Ecto neural progenitor cell (in vitro differentiated cells): ENCODE data around the gene NOPCHAP1.
"Not testable (repeated sequence)": the region's sequence is repeated elsewhere in the genome, so short reads cannot be mapped to it uniquely, and the experiment has no call there.

ENCODE experiments used
- DNase-seq: peaks from one replicate; pipeline ENCODE4 v3.0.0-alpha.2; 2018; ENCODE audit warnings: low spot score

Gene NOPCHAP1, protein sequence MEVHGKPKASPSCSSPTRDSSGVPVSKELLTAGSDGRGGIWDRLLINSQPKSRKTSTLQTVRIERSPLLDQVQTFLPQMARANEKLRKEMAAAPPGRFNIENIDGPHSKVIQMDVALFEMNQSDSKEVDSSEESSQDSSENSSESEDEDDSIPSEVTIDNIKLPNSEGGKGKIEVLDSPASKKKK

DNA sequence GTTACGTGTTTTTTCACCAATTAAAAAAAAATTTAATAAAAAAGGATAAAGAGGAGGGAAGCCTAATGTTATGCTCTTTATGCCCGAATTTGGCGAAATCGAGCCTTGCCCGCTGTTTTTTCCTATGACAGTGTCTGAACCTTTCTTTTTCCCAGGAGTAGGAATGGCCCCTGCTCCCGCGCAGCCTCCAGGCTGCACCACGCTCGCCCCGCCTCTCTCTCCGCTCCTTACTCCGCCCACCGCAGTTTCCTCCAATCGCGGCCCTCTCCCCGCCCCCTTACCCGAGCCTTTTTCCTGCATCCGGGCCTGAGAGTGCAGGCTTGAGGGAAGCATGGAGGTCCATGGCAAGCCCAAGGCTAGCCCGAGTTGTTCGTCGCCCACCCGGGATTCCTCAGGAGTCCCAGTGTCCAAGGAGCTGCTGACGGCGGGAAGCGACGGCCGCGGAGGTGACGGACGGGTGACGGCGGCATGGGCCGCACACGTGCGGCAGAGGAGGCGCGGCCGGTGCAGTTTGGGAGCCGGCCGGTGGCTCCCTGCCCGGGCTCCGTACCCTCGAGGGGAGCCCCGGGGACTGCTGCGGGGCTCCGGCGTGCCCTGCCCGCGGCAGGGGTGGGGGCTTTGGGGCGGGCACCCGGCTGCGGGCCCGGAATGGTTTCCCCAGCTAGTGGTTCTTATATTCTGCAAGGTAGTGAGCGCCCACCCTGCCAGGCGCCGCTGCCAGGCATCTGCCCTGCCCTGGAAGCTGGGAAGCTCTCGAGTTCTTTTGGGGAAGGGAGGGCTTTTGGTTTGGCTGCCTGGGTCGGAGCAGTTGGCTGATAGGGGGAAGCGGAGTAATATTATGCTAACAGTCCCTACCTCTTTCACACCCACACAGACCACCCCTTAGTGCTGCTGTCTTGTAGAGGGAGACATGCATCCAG lies at the start of gene NOPCHAP1:
NOPCHAP1 (plus strand) TSS at position 295 of the 920 bp plus-strand sequence; CDS start at position 332, 37 bp downstream.
- peak; percentile 97 for DNase-seq

DNA sequence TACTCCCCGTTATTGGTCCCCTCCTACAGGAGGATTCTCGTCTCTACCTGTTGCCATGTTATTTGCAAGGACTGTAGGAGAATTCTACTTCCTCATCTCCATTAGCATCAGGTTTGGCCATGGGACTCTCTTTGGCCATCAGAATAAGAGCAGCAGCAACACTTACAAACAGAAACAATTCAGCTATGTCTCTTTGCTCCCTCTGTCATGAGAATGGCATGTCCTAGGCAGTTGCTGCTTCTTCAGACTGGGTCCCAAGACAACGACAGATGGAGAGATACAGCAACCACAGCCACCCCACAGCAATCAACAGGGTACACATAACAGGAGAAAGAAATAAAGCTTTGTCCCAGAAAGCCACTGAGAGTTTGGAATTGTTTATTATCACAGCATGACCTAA lies 47.7 kb upstream of the NOPCHAP1 start:
- no peak for DNase-seq

DNA sequence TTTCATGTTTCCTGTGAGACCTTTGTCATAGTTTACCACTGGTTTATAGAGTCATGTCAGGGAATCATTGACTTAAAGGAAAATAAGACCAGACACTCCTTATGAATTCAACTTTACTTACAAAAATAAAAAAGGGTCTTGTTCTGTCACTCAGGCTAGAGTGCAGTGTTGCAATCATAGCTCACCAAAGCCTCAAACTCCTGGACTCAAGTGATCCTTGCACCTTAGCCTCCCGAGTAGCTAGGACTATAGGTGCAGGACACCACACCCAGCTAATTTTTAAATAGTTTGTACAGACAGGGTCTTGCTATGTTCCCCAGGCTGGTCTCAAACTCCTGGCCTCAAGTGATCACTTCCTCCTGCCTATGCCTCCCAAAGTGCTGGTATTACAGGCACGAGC lies 47.0 kb upstream of the NOPCHAP1 start:
- DNase-seq, result no peak

DNA sequence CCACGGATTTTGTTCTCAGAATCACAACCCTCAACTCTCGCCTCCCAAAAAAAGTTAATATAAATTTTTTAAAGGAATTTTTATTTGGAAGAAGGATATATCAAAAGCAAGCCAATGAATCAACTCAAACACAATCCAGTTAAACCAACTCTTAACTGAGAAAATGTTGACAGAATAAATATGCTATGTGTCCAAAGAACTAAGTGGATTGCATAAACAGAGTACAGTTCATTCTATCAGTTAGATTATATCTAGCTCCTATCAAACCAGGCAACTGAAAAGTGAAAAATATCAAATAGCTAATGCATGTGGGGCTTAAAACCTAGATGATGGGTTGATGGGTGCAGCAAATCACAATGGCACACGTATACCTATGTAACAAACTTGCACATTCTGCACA lies 44.7 kb upstream of the NOPCHAP1 start:
- DNase-seq, result no peak

DNA sequence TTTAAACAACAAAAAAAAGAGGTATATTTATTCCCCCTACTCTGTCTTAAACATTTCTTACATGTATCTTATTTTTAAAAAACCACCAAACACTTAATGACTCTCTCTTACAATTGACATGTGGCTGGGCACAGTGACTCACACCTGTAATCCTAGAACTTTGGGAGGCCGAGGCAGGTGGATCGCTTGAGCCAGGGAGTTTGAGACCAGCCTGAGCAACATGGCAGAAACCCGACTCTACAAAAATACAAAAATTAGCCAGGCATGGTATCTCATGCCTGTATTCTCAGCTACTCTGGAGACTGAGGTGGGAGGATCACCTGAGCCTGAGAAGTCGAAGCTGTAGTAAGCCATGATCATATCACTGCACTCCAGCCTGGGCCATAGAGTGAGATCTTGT lies 44.0 kb upstream of the NOPCHAP1 start:
- DNase-seq, result no peak

DNA sequence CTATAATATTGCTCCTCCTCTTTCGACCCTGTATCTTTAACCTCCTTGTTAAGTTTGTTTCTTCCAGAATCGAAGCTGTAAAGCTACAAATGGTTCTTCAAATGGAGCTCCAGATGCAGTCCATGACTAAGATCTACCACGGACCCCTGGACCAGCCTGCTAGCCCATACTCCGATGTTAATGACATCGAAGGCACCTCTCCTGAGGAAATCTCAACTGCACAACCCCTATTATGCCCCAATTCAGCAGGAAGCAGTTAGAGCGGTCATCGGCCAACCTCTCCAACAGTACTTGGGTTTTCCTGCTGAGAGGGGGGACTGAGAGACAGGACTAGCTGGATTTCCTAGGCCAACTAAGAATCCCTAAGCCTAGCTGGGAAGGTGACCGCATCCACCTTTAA lies 42.7 kb upstream of the NOPCHAP1 start:
- DNase-seq, result not testable (repeated sequence)

DNA sequence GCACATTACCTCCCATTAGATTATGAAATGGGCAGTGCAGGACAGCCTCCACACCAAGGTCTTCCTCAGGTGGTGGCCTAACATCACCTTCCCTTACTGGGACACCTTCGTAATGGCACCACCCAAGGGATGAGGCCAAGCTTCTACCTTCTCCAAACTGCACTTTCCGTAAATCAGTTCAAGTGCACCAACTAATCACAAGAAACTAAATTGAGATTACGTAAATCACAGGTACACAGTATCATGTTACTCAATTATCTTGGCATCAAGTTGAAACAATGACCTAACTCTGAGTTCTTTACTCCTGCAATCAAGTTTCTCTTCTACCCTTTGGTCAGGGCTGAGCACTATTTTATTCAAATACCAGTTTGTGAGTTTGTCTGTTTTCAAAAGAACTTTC lies 41.9 kb upstream of the NOPCHAP1 start:
- DNase-seq, result no peak

DNA sequence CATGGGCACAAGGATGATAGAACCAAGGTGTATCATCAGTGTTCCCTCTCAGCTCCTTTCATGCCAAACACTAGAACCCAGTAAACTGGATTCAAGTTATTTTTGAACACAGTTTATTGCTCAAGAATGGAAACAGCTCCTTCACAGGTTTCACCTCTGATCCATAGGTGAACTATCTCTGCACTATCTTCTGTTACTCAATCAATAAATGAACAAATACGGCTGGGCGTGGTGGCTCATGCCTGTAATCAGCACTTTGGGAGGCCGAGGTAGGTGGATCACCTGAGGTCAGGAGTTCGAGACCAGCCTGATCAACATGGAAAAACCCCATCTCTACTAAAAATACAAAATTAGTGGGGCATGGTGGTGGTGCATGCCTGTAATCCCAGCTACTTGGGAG lies 37.4 kb upstream of the NOPCHAP1 start:
- not testable (repeated sequence) for DNase-seq

DNA sequence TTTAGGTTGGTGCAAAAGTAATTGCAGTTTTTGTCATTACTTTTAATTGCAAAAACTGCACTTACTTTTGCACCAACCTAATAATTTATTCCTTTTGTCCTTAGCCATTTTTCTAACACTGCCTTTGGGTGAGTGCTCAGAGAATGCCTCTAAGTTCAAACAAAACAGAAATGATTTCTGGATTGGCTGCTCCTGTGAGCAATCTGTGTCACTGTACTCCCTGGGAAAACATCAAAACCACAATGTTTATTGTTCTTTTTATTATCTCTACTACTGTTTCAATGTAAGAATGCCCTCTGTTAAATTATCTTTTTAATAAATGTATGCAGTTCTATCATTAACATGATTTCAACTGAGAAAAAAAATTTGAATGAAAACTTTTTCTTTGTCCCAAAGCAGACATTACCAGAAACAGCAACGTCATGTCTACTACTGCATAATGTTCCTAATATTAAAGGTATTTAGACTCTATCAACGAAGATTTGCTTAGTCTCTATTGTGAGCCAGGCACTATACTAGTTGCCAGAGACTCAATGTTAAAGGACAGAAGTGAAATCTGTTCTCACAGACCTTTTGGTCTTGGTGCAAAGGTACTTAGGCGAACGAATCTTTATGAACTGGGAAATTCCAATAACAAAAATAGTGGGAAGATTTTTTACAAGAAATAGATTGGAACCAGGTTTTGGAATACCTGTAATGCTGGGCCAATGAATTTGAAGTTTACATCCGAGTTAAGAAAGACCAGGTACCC lies 34.2 kb upstream of the NOPCHAP1 start:
- no peak for DNase-seq

DNA sequence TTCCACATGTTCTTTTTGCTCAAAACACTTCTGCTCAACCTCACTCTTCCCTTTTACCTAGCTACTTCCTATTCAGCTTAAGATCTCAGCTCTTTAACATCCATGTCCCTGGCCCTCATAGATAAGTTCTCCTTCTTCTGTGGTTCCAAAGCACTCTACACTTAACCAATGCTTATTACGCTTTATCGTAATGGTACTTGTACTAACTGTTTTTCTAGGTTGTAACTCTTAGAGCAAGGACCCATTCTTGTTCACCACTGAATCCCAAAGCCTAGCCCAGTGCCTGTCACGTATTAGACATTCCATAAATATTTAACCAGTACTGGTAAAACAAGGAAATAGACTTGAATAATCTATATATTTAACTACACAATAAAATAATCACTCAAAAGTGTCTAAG lies 33.3 kb upstream of the NOPCHAP1 start:
- no peak for DNase-seq

DNA sequence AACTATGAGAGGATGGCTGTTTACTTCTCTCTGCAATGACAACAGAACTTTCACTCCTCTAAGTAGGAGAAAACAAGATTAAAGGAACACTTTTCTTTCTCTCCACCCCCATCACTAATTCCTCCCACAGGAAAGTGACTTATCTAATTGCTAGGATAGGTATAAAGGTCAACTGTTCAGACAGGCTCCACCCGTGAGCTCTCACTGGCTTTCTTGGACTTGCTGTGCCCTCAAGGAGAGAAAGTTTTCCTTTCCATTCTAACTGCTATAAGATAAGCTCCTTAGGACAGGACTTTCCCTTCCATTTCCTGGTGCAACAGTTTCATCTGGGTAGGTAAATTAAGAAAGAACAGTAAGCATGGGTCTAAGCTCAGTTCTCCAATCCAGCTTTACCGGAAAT lies 32.8 kb upstream of the NOPCHAP1 start:
- DNase-seq, result no peak

DNA sequence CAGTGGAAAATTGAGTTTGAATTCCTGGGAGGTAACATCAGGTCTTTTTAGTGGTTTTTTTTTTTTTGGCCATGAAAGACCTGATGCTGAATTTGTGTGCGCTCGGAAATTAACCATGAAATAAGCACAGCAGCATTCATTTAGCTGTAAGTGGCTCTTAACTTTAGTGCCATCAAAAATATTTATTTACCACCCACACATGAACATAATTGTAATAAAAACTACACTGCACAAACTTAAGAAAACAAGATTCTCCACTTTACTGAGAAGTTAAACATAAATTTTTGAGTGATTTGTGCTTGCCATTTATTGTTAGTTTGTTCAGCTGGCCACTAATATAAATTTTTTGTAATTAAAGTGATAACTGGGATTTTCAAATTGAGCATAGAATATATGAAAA lies 30.4 kb upstream of the NOPCHAP1 start:
- no peak for DNase-seq

DNA sequence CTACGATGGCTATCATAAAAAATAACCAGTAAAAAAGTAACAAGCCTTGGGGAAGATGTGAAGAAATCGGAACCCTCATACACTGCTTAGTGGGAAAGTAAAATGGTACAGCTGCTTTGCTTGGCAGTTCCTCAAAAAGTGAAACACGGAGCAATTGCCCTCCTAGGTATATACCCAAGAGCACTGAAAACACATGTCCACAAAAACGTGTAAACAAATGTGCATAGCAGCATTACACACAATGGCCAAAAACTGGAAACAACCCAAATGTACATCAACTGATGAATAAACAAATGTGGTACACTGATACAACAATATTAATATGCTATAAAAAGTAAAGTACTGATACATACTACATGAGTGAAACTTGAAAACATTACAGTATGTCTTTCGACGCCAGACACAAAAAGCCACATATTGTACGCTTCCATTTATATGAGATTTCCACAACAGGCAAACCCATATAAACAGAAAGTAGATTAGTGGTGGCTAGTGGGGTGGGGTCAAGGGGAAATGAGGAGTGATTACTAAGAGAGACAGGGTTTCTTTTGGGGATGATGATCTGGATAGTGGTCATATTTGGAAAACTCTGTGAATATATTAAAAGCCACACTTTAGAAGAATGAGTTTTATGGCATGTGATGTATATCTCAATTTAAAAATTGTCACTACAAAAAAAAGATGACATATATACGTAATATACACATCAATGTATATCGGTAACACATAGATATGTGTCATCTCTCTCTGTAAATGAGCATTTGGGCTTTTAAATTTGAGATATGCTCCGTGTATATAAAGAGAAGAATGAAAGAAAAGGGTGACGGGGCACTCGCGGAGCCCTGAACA lies 29.0 kb upstream of the NOPCHAP1 start:
- DNase-seq, result no peak

DNA sequence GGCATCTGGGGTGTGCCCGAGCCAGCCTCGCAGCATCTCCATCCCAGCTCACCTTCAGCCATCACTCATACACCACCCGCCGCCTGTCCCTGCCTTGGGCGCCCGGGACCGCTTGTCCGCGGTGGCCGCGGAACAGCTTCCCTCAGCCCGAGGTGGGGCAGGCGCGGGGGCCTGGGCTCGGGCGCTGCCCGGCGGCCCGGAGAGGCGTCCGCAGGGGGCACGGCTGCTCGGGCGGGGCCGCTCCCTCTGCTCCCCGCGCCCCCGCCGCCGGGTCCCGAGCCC lies 28.5 kb upstream of the NOPCHAP1 start:
- DNase-seq, result no peak

DNA sequence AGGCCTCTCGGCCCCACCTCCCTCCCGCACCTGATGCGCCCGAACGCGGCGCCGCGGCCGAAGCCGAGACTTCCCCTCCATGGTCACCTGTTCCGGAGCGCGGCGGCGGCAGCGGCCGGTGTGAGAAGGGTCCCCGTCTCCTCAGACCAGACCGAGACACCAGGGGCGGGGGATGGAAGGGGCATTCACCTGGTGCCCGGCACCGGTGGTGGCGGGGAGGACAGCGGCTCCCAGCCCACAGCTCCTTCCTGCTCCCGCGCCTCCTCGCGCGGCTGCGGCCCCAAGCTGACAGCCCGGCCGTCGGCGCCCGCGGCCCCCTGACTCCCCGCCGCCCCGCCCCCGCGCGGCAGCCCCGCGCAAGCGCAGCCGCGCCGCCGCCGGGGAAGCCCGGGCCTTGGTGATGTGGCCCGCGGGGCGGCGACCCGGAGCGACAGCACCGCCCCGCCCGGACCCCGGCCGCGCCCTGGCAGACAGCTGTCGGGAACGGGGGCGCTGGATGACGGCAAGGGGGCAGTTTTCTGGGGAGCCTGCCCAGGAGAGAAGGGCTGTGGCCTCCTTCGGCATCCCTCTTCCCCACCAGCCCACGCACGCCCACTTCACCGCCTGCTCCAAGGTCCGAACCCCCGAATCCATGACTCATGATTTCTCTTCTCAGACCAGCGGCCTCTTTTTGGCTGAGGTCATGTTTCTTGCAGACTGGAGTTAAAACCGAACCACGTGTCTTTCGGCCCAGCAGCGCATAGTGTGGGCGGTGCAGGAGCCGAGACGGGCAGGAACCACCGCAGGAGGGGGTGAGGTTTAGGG lies 27.9 kb upstream of the NOPCHAP1 start, which contains the start of gene SLC41A2:
SLC41A2 (minus strand) TSS at position 290 of the 804 bp plus-strand sequence. CDS start 29,763 bp downstream, outside the sequence.
- peak; percentile 89 for DNase-seq

DNA sequence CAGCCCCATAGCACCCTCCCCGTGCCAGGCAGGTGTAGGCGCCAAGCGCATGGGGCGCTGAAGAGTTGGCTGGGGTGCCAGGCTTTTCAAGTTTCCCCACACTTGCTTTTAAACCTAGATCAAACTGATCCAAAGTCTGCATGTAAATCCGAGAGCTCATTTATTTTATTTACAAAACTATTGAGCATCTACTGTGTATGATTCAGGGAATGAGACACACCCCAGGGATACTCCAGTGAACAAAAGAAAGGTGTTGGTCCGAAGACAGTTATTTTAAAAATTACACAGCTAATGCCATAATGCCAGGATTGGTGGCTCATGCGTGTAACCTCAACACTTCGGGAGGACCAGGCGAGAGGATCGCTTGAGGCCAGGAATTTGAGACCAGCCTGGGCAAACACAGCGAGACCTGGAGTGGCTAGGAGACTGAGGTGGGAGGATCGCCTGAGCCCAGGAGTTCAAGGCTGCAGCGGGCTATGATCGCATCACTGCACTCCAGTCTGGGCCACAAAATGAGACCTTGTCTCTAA lies 27.2 kb upstream of the NOPCHAP1 start:
- no peak for DNase-seq

DNA sequence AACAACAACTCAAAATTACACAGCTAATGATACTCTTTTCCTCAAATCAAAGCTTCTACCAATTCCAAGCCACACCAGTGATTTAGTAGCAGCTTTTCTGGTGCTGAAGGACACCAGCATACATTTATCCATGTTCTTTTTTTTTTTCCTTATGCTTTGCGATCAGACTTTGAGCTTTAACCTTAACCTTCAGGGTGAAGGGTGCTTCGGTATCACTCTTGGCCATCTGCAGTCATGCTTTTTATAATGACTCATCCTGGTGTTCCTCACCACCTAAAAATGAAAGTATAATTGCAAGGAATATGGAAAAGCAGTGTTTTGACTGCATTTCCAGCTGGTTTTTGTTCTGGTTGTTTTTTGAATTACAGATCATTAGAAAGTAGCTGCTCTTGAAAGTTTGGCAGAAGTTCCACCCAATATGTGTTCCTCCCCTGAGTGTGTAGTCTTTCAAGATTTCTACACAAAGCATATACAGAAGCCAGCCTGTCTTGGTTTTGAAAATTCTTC lies 26.7 kb upstream of the NOPCHAP1 start:
- DNase-seq, result no peak

DNA sequence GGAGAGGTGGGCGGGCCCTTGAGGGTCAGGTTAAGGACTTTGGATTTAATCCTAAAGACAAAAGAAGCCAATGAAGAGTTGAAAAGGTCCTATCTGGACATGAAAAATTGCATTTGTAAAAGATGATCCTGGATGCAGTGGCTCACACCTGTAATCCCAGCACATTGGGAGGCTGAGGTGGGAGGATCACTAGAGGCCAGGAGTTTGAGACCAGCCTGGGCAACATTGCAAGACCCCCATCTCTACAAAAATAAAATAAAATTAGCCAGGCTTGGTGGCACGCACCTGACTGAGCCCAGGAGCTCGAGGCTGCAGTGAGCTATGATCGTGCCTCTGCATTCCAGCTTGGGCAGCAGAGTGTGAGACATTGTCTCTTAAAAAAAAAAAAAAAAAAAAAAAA lies 25.7 kb upstream of the NOPCHAP1 start:
- no peak for DNase-seq

DNA sequence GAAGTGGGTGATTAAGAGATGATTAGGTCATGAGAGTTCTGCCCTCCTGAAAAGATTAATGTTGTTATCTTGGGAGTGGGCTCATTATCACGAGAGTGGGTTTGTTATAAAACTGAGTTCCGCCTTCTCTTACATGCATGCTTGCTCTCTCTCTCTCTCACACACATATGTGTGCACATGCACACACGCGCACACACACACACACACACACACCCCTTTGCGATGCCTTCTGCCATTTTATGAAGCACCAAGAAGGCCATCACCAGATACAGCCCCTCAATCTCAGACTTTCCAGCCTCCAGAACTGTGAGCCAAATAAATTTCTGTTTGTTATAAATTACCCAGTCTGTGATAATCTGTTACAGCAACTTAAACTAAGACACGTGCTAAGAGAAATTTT lies 22.4 kb upstream of the NOPCHAP1 start:
- no peak for DNase-seq

DNA sequence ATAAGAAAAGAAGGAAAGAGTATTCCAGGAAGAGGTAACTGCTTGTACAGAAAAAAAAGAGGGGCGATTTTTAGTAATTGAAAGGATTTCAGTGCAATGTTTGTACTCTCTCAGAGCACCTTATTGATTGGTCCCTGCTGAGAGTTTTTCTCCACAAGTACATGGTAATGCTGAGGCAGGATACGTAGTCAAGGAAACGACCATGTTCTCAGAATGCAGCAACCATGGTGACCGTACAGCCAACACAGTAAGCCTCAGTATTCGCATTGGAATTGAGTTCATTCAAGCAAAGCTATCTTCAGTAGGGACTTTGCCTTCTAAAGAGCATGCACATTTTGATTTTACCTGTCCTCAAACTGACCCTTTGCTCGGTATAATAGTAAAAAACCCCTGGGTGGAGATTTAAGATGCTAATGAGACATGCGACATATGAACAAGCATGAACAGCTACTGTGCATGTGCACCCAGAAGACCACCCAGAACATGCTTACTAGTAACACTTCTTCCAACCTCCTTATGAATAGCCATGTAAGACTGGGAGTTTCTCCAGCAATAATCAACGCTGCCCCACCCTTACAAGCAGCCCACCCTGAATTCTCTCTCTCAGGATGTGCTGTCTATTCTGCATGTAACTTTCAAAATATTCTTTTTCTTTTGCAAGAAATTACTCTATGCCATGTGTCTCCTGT lies 21.8 kb upstream of the NOPCHAP1 start:
- no peak for DNase-seq
